Ishikawa (cell line): ENCODE results near the gene SUZ12.

ENCODE experiments used
- CEBPB ChIP-seq: IDR thresholded peaks from 2 replicates; pipeline ENCODE4 v1.6.1; 2012
- CREB1 ChIP-seq: IDR thresholded peaks from 2 replicates; pipeline ENCODE4 v1.6.1; 2012; ENCODE audit warnings: low read depth
- EGR1 ChIP-seq: IDR thresholded peaks from 2 replicates; pipeline ENCODE4 v1.6.1; 2012
- EP300 ChIP-seq: IDR thresholded peaks from 2 replicates; pipeline ENCODE4 v1.6.1; 2012; ENCODE audit warnings: borderline replicate concordance
- FOXM1 ChIP-seq: IDR thresholded peaks from 2 replicates; pipeline ENCODE4 v1.6.1; 2012; ENCODE audit warnings: low read depth, borderline replicate concordance
- MAX ChIP-seq: IDR thresholded peaks from 2 replicates; pipeline ENCODE4 v1.6.1; 2012
- NFIC ChIP-seq: IDR thresholded peaks from 2 replicates; pipeline ENCODE4 v1.6.1; 2012
- RAD21 ChIP-seq: IDR thresholded peaks from 2 replicates; pipeline ENCODE4 v1.6.1; 2012; ENCODE audit warnings: low read depth
- REST ChIP-seq: IDR thresholded peaks from 2 replicates; pipeline ENCODE4 v1.6.1; 2012; ENCODE audit warnings: low read depth, mild to moderate bottlenecking
- TAF1 ChIP-seq: IDR thresholded peaks from 2 replicates; pipeline ENCODE4 v1.6.1; 2012; ENCODE audit warnings: low read depth, mild to moderate bottlenecking
- TCF12 ChIP-seq: IDR thresholded peaks from 2 replicates; pipeline ENCODE4 v1.6.1; 2012; ENCODE audit warnings: low read depth
- TEAD4 ChIP-seq: IDR thresholded peaks from 2 replicates; pipeline ENCODE4 v1.6.1; 2012
- USF1 ChIP-seq: IDR thresholded peaks from 2 replicates; pipeline ENCODE4 v1.6.1; 2012
- YY1 ChIP-seq: IDR thresholded peaks from 2 replicates; pipeline ENCODE4 v1.6.1; 2012; ENCODE audit warnings: low read depth
- ZBTB7A ChIP-seq: IDR thresholded peaks from 2 replicates; pipeline ENCODE4 v1.6.1; 2012; ENCODE audit warnings: low read depth

SUZ12 gene

GRCh38 chr17:32015245-32016013, 78.6 kb downstream of the SUZ12 start:
- no peak for TF ChIP-seq NFIC
- no peak for TF ChIP-seq CEBPB
- no peak for TF ChIP-seq EGR1
- TF ChIP-seq TCF12 = no peak

GRCh38 chr17:32016231-32016630, 79.4 kb downstream of the SUZ12 start:
- TF ChIP-seq YY1 (no peak), FOXM1 (no peak), TEAD4 (no peak), EP300 (no peak), EGR1 (no peak), RAD21 (no peak), CEBPB (no peak), TAF1 (no peak)

- TF ChIP-seq NFIC = no peak
- TF ChIP-seq CEBPB = no peak
- no peak for TF ChIP-seq REST
- no peak for TF ChIP-seq EGR1
- no peak for TF ChIP-seq CREB1
Measured at GRCh38 chr17:32019228-32019627, 82.4 kb downstream of the SUZ12 start.

GRCh38 chr17:32020943-32021614, 84.3 kb downstream of the SUZ12 start:
- TF ChIP-seq MAX = no peak
- no peak for TF ChIP-seq EGR1
- TF ChIP-seq EP300 = no peak
- no peak for TF ChIP-seq ZBTB7A
- TF ChIP-seq NFIC = no peak
- no peak for TF ChIP-seq TAF1
- no peak for TF ChIP-seq TEAD4
- no peak for TF ChIP-seq TCF12
- no peak for TF ChIP-seq CREB1
- TF ChIP-seq FOXM1 = no peak
- TF ChIP-seq REST = no peak
- no peak for TF ChIP-seq YY1
- no peak for TF ChIP-seq CEBPB
- no peak for TF ChIP-seq USF1

GRCh38 chr17:32021615-32021955, 84.8 kb downstream of the SUZ12 start:
- no peak for TF ChIP-seq REST
- no peak for TF ChIP-seq FOXM1
- no peak for TF ChIP-seq TAF1
- TF ChIP-seq EP300 = no peak
- no peak for TF ChIP-seq USF1
- no peak for TF ChIP-seq ZBTB7A
- no peak for TF ChIP-seq MAX
- no peak for TF ChIP-seq NFIC
- no peak for TF ChIP-seq CEBPB
- no peak for TF ChIP-seq EGR1
- TF ChIP-seq TEAD4 = no peak
